Stromal cell of bone marrow (primary cell): ENCODE measurements around the gene TMEM140.

Experiments used
- DNase-seq: peaks from one replicate; pipeline ENCODE4 v3.0.0-alpha.2; 2012; ENCODE audit warnings: low read depth

TMEM140 gene

DNA sequence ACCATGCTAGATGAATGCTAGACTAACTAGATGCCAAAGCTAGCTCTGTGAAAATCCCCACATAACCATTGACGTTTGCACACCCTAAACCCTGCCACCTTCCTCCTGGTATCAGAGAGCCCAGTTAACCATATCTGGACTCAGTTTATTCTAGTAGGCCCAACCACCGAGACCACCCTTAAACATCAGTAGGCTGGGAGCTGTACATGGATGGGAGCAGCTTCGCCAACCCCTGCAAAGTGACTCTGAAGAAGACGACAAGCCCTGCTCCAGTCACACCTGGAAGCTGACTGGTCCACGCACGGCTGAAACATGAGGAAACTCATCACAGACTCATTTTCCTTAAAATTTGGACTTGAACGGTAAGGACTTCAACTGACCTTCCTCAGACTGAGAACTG, 27.1 kb downstream of the TMEM140 start:
- DNase-seq: no peak

DNA sequence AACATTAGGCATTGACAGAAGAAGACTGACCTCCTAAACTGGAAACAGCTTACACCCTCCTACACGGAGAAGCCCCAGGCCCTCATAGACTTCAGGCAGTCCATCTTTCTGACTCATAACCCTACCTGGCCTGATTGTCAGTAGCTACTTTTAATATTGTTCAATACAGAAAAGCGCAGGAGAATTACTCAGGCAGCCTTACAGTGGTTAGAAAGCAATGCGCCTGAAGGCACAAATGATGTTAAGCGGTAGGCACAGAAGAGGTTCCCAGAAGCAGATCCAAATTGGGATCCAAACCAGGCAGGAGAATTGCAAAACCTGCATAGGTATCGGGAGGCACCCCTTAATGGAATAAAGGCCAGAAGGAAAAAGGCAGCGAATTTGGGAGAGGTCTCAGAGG, 28.1 kb downstream of the TMEM140 start:
- no peak for DNase-seq

- DNase-seq: no peak
Measured at GRCh38 chr7:135177028-135177696, 29.3 kb downstream of the TMEM140 start.

DNA sequence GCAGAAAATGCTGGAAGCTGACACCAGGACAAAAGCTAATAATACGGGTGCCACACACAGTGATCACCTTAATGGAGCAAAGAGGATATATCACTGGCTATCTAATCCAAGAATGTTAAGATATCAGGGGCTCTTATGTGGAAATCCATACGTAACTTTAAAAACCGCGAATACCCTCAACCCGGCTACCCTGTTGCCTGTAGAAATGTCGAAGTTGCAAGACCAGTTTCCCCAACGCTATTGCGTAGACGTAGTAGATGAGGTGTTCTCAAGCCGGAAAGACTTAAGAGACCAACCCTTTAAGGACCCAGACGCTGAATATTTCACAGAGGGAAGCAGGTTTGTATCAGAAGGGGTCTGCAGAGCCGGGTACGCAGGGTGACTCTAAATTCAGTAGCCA, 30.5 kb downstream of the TMEM140 start:
- DNase-seq: no peak

DNA sequence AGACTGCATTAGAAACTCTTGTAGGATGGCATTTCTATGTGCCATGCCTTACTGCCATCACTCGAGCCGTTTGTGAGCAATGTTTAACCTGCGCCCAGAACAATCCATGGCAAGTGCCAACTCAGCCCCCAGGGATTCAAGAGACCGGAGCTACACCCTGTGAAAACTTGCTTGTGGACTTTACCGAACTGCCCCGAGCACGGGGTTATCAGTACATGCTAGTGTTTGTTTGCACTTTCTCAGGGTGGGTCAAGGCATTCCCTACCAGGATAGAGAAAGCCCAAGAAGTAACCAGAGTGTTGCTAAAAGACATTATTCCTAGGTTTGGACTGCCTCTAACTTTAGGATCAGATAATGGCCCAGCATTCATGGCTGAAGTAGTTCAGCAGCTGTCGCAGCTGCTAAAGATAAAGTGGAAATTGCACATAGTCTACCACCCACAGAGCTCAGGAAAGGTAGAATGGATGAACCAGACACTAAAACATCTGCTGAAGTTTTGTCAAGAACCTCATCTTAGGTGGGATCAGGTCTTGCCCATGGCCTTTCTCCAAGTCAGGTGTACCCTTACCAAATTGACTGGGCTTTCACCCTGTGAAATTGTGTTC, 31.6 kb downstream of the TMEM140 start:
- no peak for DNase-seq

GRCh38 chr7:135180122-135180521, 32.2 kb downstream of the TMEM140 start:
- DNase-seq: no peak

DNA sequence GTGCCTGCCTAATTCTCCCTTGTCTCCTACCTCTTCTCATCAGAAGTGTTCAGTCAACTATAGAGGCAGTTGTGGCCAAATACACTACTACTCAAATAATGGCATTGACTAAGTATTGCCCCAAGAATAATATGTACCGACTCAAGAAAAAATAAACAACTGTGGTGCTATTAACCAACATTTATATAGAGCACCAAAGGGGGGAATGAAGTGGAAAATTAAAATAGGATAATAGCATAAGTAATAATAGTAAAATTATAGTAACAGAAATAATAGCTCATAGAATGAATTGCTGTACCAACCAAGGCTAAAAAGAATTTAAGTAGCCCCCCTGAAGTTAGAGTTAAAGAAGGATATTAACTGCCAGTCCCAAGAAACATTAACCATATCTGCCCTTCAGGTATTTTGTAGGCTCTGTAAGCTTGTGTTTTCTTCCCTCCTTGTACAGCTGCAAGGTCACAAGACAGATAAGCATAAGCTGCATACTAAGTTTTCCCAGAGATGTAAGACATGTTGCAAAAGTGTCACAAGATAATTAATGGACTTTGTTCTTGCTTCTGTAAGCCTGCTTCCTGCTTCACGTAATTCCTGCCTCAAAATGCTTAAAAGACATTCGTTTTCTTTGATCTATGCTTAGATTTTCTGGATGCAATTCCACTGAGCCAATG, 33.5 kb downstream of the TMEM140 start:
- DNase-seq: no peak

GRCh38 chr7:135181929-135182678, 34.2 kb downstream of the TMEM140 start:
- no peak for DNase-seq

DNA sequence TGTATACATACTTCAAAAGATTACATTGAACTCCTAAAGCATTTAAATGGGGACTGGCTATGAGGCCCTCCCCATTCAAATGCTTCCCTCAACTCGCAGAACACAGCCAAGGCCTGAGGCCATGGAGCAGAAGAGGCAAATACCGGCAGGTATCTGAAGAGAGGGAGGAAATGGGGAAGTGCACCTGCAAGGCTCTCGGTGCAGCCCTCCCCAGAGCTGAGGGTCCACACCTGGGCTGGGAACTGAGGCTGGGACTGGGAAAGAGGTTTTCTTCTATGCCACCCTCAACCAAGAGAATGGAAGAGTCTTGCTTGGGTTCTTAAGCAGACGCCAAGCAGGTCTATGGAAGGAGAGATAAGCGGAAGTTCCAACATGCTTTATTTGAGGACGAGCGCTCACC, 35.6 kb downstream of the TMEM140 start:
- DNase-seq: no peak

GRCh38 chr7:135184254-135184841, 36.5 kb downstream of the TMEM140 start:
- DNase-seq: no peak

DNA sequence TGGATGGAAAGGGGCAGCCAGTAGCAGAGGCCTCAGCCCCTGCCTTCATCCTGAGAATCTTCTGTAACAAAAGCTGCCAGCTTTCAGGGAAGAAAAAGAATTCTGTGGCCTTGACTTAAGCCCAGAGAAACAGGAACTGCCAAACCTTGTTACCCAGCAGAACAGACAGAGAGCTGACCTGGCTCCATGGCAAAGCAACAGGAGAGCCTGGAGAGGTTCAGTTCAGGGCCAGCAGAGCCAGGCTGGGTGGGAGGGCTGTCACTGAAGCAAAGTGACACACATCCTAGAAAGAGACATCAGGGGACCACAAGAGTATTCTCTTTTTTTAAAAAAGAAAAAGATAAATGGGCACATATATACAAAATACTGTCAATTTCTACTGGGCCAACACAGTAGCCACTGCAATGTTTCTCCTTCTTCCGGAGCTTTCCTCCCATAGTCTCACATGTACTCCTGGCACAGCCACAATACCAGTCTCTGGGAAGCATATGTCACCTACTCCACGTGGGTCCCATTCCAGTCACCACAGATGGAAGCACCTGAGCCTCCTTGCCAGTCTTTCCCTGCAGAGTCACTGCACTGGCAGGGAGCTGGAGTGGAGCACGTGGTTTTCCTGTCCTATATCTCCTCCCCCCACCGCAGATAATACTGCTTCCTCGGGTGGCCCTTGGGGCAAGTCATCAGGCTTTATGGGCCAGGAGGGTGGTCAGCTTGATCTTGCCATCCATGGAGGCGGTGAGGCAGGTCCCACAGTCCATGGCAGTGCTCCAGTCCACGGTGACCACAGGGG, 37.8 kb downstream of the TMEM140 start:
- DNase-seq: no peak

DNA sequence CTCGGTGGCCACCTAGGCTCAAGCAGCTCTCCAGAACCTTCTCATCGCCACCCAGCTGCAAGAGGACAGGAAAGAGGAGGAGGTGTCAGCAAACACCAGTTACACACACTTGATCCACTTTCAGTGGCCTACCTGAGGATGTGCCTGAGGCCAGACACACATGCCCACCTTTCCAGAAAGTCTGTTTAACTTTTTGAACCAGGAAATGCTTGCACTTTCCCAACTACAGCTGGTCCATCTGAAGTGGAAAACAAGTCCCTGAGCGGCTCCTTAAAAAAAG, 38.3 kb downstream of the TMEM140 start:
- no peak for DNase-seq

GRCh38 chr7:135186841-135187253, 39.0 kb downstream of the TMEM140 start:
- no peak for DNase-seq

GRCh38 chr7:135188298-135188984, 40.6 kb downstream of the TMEM140 start:
- no peak for DNase-seq

DNA sequence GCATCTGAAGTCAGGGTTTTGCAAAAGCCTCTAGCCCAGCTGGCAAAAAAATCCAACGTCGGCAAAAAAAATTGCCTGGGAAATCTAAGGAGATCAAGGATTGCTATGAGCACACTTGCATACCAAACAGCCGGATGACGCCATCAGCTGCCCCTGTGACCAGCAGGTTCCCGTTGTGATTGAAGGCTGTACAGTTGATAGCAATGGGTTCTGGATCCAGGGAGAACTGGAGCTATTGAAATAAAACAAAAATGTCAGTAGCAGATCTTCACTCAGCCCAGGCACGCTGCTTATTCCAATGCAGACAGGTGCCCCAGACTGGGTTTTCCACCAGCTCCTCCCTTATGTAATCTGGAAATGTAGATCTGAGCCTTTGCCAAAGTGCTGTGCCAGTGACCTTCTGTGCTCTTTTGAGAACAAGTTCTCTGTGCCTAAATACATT, 41.4 kb downstream of the TMEM140 start:
- DNase-seq: no peak

DNA sequence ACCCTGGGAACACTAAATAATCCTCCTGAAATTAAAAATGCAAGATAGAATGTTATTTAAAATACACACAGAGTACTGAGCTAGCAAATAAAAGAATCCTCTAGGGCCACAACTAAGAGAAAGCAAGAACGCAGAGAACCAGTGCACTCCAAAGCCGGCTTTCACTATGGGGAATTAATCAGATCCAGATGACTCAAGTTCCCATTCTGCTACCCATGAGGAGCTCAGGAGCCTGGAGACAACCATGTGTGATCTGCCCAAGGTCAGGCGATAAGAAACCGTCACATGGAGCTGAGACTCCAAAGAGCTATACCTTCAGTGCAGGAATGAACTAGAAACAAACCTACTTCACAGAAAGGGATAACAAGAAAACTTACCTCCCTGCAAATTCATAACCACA, 42.1 kb downstream of the TMEM140 start:
- no peak for DNase-seq

GRCh38 chr7:135190703-135191102, 42.8 kb downstream of the TMEM140 start:
- DNase-seq: no peak

DNA sequence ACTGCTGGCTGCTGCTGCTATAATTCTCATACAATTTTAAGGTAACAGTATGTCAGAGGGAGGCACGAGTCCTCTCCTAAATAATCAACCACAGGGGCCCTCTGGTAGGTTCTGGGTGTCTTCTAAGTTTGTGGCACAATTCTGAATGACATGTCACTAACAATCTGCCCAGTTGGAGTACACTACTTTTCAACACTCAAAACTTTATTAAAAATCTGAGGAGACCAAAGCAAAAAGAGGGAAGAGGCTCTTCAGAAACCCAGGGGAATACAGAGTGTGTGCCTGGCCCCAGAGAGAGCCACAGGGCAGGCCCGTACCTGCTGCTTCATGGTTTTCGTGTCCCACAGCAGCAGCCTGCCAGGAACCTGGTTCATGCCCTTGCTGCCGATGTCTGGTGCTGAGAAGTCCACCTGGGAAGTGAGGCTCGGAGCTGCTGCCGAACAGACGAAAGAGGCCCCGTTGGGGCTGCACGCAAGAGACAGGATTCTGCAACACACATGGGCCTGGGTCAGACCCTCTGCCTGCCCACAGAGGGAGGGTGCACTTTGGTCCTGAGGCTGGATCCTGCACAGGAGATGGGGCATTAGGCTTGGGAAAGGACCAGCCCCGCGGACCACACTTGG, 45.2 kb downstream of the TMEM140 start:
- no peak for DNase-seq

- no peak for DNase-seq
Measured at GRCh38 chr7:135193615-135194081, 45.8 kb downstream of the TMEM140 start.

GRCh38 chr7:135194494-135195095, 46.7 kb downstream of the TMEM140 start:
- no peak for DNase-seq
